ENCODE results near the gene SMAGP. TPM values are rescaled to one million over a fixed set of nuclear protein-coding genes. Genes with fewer than 3 reads are reported as not detected.
"Not testable (repeated sequence)": the region's sequence is repeated elsewhere in the genome, so short reads cannot be mapped to it uniquely, and the experiment has no call there.

Gene SMAGP
- total and polyA plus RNA-seq, 8 donors, result 18.8 to 35.6 (median 23.9) TPM

GRCh38 chr12:51269174-51270066 is 795 bp downstream of the SMAGP start:
- ATAC-seq, result peak; percentile 89
- H3K4me1 ChIP-seq, result peaks cover 5 to 24% of the 10 kb centered on the region in 2 donors
- TF ChIP-seq CTCF (IDR thresholded peaks at IDR 0.05), result peak in 1 of 2 donors; percentile 37
- H3K4me3 ChIP-seq, result peak overlapping the region; percentile 70 to 71
- peak overlapping the region; percentile 79 to 86 for H3K27ac ChIP-seq
- intact Hi-C loops (cut with DNase I), result loop anchor here in 1 of 2 donors (10.0 kb wide), 1 partner anchor 75 kb away; the partner anchor contains the start of gene CELA1
- peaks cover 0 to 26% of the 10 kb centered on the region in 2 donors for H3K27me3 ChIP-seq
- H3K9me3 ChIP-seq, result no peaks in the 10 kb centered on the region
- DNase-seq, result peak in 3 of 4 donors; percentile 54 to 89 (median 74)
- no peaks in the 10 kb centered on the region for H3K36me3 ChIP-seq

- intact Hi-C loops (cut with DNase I), result no loop called here
- no peak for TF ChIP-seq CTCF (IDR thresholded peaks at IDR 0.05)
- peaks cover 0 to 25% of the 10 kb centered on the region in 2 donors for H3K4me1 ChIP-seq
- DNase-seq, result no peak
- no peak for ATAC-seq
- H3K4me3 ChIP-seq, result no peak overlapping the region
- H3K27ac ChIP-seq, result no peak overlapping the region
- no peaks in the 10 kb centered on the region for H3K9me3 ChIP-seq
- H3K27me3 ChIP-seq, result peaks cover 0 to 11% of the 10 kb centered on the region in 2 donors
- no peaks in the 10 kb centered on the region for H3K36me3 ChIP-seq
Observed at GRCh38 chr12:51265024-51265423, 5.2 kb downstream of the SMAGP start.

- DNase-seq, result no peak
- Histone ChIP-seq H3K27me3 (peaks cover 0 to 4% of the 10 kb centered on the region in 2 donors), H3K27ac (no peak overlapping the region), H3K9me3 (no peaks in the 10 kb centered on the region), H3K4me1 (peaks cover 0 to 21% of the 10 kb centered on the region in 2 donors), H3K4me3 (no peak overlapping the region), H3K36me3 (no peaks in the 10 kb centered on the region)
- intact Hi-C loops (cut with DNase I), result no loop called here
- ATAC-seq, result no peak
- TF ChIP-seq CTCF (IDR thresholded peaks at IDR 0.05), result no peak
Observed at GRCh38 chr12:51264297-51264696, 5.9 kb downstream of the SMAGP start.

GRCh38 chr12:51263341-51263740 is 6.9 kb downstream of the SMAGP start:
- Histone ChIP-seq H3K27ac (no peak overlapping the region), H3K27me3 (no peaks in the 10 kb centered on the region), H3K4me1 (peaks cover 0 to 12% of the 10 kb centered on the region in 2 donors), H3K4me3 (no peak overlapping the region), H3K9me3 (no peaks in the 10 kb centered on the region), H3K36me3 (no peaks in the 10 kb centered on the region)
- DNase-seq, result no peak
- intact Hi-C loops (cut with DNase I), result no loop called here
- TF ChIP-seq CTCF (IDR thresholded peaks at IDR 0.05), result no peak
- no peak for ATAC-seq

GRCh38 chr12:51262758-51263177 is 7.4 kb downstream of the SMAGP start:
- no peaks in the 10 kb centered on the region for H3K36me3 ChIP-seq
- intact Hi-C loops (cut with DNase I), result no loop called here
- no peaks in the 10 kb centered on the region for H3K9me3 ChIP-seq
- no peak overlapping the region for H3K27ac ChIP-seq
- TF ChIP-seq CTCF (IDR thresholded peaks at IDR 0.05), result peak in 1 of 2 donors; percentile 38
- ATAC-seq (peak; percentile 76), DNase-seq (peak in 1 of 4 donors; percentile 49)
- H3K4me1 ChIP-seq, result peaks cover 0 to 10% of the 10 kb centered on the region in 2 donors
- no peaks in the 10 kb centered on the region for H3K27me3 ChIP-seq
- no peak overlapping the region for H3K4me3 ChIP-seq

- H3K36me3 ChIP-seq; H3K27ac ChIP-seq; H3K4me1 ChIP-seq; intact Hi-C loops (cut with DNase I); H3K9me3 ChIP-seq; ATAC-seq; DNase-seq; H3K4me3 ChIP-seq; H3K27me3 ChIP-seq: not testable (repeated sequence)
Observed at GRCh38 chr12:51259600-51259999, 10.6 kb downstream of the SMAGP start.

Data from left lung (tissue), 10 donors.